Neuronal stem cell (in vitro differentiated cells): Measurements from ENCODE around the gene SCARF2. TPM values are rescaled to one million over a fixed set of nuclear protein-coding genes. Genes with fewer than 3 reads are reported as not detected.

Experiments used
- DNase-seq: peaks from one replicate; pipeline ENCODE4 v3.0.0-alpha.2; 2013; ENCODE audit warnings: low spot score
- H2AFZ ChIP-seq: one replicate; pipeline ENCODE4 v1.6.1; 2013; ENCODE audit warnings: mild to moderate bottlenecking, low read length, inconsistent platforms
- H2AK5ac ChIP-seq: 2 replicates; pipeline ENCODE4 v1.6.1; 2013; ENCODE audit warnings: low read depth, mild to moderate bottlenecking, inconsistent platforms, low read length, moderate library complexity, mixed read lengths
- H2BK120ac ChIP-seq: 2 replicates; pipeline ENCODE4 v1.6.1; 2013; ENCODE audit warnings: low read depth, mild to moderate bottlenecking, inconsistent platforms, low read length, moderate library complexity, mixed read lengths
- H2BK12ac ChIP-seq: one replicate; pipeline ENCODE4 v1.6.1; 2013; ENCODE audit warnings: low read length, inconsistent platforms
- H2BK15ac ChIP-seq: 2 replicates; pipeline ENCODE4 v1.6.1; 2013; ENCODE audit warnings: mild to moderate bottlenecking, low read length, inconsistent platforms, mixed read lengths
- H2BK5ac ChIP-seq: one replicate; pipeline ENCODE4 v1.6.1; 2013; ENCODE audit warnings: inconsistent platforms, mild to moderate bottlenecking, low read length, moderate library complexity
- H3K14ac ChIP-seq: one replicate; pipeline ENCODE4 v1.6.1; 2013; ENCODE audit warnings: low read length, inconsistent platforms
- H3K18ac ChIP-seq: 2 replicates; pipeline ENCODE4 v1.6.1; 2013; ENCODE audit warnings: low read length, inconsistent platforms
- H3K23ac ChIP-seq: 2 replicates; pipeline ENCODE4 v1.6.1; 2013; ENCODE audit warnings: low read depth, mild to moderate bottlenecking, mixed read lengths, low read length, inconsistent platforms; ENCODE audit not compliant: poor library complexity
- H3K27ac ChIP-seq: replicated peaks from 3 replicates; pipeline ENCODE4 v1.5.1; 2013; ENCODE audit warnings: low read length, inconsistent platforms
- H3K27me3 ChIP-seq, 3 experiments: 2 replicates each; pipeline ENCODE4 v1.6.1; 2013; ENCODE audit warnings: low read length in 3 of 3, mild to moderate bottlenecking in 2 of 3, inconsistent platforms in 1 of 3, low read depth in 1 of 3, mixed read lengths in 1 of 3, moderate library complexity in 1 of 3; ENCODE audit not compliant: control insufficient read depth in 3 of 3, insufficient read depth in 3 of 3
- H3K36me3 ChIP-seq, 2 donors: replicated peaks in 1 of 2; 2 replicates each; pipeline ENCODE4 v1.6.1; 2013; ENCODE audit warnings: low read length in 2 of 2; ENCODE audit not compliant: control insufficient read depth in 2 of 2, insufficient read depth in 2 of 2
- H3K4ac ChIP-seq: 2 replicates; pipeline ENCODE4 v1.6.1; 2013; ENCODE audit warnings: inconsistent platforms, mild to moderate bottlenecking, low read length, moderate library complexity
- H3K4me1 ChIP-seq, 2 donors: 1 replicate in 1 of 2; 2 replicates in 1 of 2; pipeline ENCODE4 v1.6.1; 2013; ENCODE audit warnings: low read length in 2 of 2, low read depth in 1 of 2; ENCODE audit not compliant: control insufficient read depth in 2 of 2, insufficient read depth in 1 of 2
- H3K4me2 ChIP-seq: one replicate; pipeline ENCODE4 v1.6.1; 2013; ENCODE audit warnings: mild to moderate bottlenecking, low read length, inconsistent platforms; ENCODE audit not compliant: insufficient read depth, poor library complexity, severe bottlenecking
- H3K4me3 ChIP-seq, 2 donors: 2 replicates each; pipeline ENCODE4 v1.5.1; 2013; ENCODE audit warnings: low read length in 2 of 2, mild to moderate bottlenecking in 2 of 2, inconsistent platforms in 1 of 2, moderate library complexity in 1 of 2
- H3K79me1 ChIP-seq: one replicate; pipeline ENCODE4 v1.6.1; 2013; ENCODE audit warnings: low read depth, mild to moderate bottlenecking, inconsistent platforms, low read length, moderate library complexity
- H3K9ac ChIP-seq: one replicate; pipeline ENCODE4 v1.6.1; 2013; ENCODE audit warnings: mild to moderate bottlenecking, low read depth, low read length, inconsistent platforms; ENCODE audit not compliant: poor library complexity
- H3K9me3 ChIP-seq, 2 donors: replicated peaks in 1 of 2; 2 replicates each; pipeline versions ENCODE3 to v1.6.1; 2013; ENCODE audit warnings: low read length in 2 of 2, mild to moderate bottlenecking in 2 of 2, inconsistent platforms in 1 of 2, low read depth in 1 of 2, mixed read lengths in 1 of 2, moderate library complexity in 1 of 2; ENCODE audit not compliant: control insufficient read depth in 2 of 2, insufficient read depth in 1 of 2
- H4K8ac ChIP-seq: one replicate; pipeline ENCODE4 v1.6.1; 2013; ENCODE audit warnings: low read depth, mild to moderate bottlenecking, inconsistent platforms, low read length, moderate library complexity
- H4K91ac ChIP-seq: one replicate; pipeline ENCODE4 v1.6.1; 2013; ENCODE audit warnings: low read length, low read depth, mild to moderate bottlenecking, inconsistent platforms; ENCODE audit not compliant: poor library complexity
- WGBS, 2 donors: extraction: QIAGEN DNeasy Blood & Tissue Kit; methylation state at CpG; one replicate each; pipeline ENCODE4 v1.1.7; 2013; ENCODE audit warnings: missing lambda C conversion rate in 2 of 2, mixed read lengths in 1 of 2; ENCODE audit not compliant: insufficient read length in 2 of 2, insufficient replicate concordance in 1 of 2; ENCODE audit errors: extremely low coverage in 2 of 2; 5-methylcytosine and 5-hydroxymethylcytosine counted together
- polyA plus RNA-seq, 2 experiments: library from polyadenylated mRNA; stranded (reverse); fragments of 200-250 nt; gene quantifications; one replicate each; pipeline ENCODE4 v1.2.3, GENCODE V29; 2013

Gene SCARF2, protein sequence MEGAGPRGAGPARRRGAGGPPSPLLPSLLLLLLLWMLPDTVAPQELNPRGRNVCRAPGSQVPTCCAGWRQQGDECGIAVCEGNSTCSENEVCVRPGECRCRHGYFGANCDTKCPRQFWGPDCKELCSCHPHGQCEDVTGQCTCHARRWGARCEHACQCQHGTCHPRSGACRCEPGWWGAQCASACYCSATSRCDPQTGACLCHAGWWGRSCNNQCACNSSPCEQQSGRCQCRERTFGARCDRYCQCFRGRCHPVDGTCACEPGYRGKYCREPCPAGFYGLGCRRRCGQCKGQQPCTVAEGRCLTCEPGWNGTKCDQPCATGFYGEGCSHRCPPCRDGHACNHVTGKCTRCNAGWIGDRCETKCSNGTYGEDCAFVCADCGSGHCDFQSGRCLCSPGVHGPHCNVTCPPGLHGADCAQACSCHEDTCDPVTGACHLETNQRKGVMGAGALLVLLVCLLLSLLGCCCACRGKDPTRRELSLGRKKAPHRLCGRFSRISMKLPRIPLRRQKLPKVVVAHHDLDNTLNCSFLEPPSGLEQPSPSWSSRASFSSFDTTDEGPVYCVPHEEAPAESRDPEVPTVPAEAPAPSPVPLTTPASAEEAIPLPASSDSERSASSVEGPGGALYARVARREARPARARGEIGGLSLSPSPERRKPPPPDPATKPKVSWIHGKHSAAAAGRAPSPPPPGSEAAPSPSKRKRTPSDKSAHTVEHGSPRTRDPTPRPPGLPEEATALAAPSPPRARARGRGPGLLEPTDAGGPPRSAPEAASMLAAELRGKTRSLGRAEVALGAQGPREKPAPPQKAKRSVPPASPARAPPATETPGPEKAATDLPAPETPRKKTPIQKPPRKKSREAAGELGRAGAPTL
- polyA plus RNA-seq (2013, experiment 1 of 2) = 3.7 TPM
- 2.8 TPM for polyA plus RNA-seq (2013, experiment 2 of 2)

DNA sequence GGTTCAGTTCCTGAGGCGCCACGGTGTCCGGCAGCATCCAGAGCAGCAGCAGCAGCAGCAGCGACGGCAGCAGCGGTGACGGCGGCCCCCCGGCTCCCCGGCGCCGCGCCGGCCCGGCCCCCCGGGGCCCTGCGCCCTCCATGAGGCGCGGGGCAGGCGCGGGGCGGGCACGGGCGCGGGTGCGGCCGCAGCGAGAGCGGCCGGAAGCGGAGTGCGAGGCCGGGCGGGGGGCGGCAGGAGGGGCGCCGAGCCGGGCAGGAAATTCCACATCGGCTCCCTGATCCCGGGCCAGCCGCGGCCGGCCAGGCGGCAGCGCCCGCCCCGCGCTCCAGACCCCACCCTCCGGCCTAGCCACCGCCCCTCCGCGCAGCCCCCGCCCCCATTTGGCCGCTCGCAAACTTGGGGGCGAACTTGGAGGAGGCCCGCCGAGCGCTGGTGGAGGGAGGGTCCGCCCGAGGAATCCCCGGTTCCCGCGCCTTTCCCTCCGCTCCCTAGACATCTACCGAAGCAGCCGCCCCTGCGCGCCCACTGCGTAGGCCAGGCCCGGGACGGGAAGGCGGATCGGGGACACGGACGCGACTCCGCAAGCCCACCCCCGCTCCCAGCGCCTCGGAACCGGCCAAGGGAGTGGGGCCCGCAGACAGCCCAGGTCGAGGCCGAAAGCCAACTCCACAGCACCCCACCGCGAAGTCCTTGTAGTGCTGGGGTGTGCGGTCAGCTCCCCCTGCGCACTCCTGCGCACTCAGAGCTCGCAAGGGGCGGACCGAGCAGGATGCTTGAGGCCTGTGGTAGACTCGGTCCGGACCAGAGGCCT lies at the start of gene SCARF2:
Gene SCARF2, minus strand, starts transcription at position 213 of the 814 bp plus-strand sequence. Its CDS starts 71 bp downstream, at position 142.
- peaks cover 13 to 47% of the 10 kb centered on the region in 2 donors for H3K36me3 ChIP-seq
- DNase-seq = peak; percentile 56
- no peak within 1 kb of the TSS for H3K27ac ChIP-seq

DNA sequence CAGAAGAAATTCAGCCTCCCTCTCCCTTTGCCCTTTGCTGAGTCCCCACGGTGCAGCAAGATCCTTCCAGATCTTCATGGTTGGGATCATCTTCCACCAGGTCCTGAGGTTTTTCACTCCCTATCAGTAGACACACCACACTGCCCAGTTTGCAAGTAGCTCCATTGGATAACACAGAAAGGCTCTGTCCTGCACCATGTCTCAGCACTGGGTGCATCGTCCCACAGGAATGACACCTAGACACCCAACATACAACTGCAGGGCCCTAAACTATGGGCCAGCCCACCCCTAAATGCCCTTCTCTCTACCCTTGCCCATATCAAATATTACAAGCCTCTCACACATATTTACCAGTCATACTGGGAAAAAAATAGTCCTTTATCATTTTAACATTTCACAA lies 48.6 kb upstream of the SCARF2 start:
- Histone ChIP-seq H2BK15ac (no peak overlapping the region), H3K9ac (no peak overlapping the region), H4K8ac (no peak overlapping the region), H3K4me2 (no peak overlapping the region), H3K27me3 (no peaks in the 10 kb centered on the region), H2BK5ac (no peak overlapping the region), H3K27ac (no peak overlapping the region), H3K14ac (no peak overlapping the region), H2AK5ac (no peak overlapping the region), H2AFZ (no peak overlapping the region), H3K4me1 (no peaks in the 10 kb centered on the region), H3K36me3 (peaks cover 18 to 56% of the 10 kb centered on the region in 2 donors), H2BK120ac (no peak overlapping the region), H3K9me3 (peaks cover 3% of the 10 kb centered on the region in 2 donors), H3K23ac (no peak overlapping the region), H4K91ac (no peak overlapping the region), H3K79me1 (peaks cover 8% of the 10 kb centered on the region), H3K4me3 (no peak overlapping the region), H3K4ac (no peak overlapping the region), H3K18ac (no peak overlapping the region), H2BK12ac (no peak overlapping the region)
- WGBS, 2 donors = no CpG with 5 or more reads among the region's 2 CpGs
- DNase-seq = no peak

More for the DNA sequence above, at the start of gene SCARF2:
- Histone ChIP-seq H3K4me2 (peak within 1 kb of the TSS; percentile 95), H3K9ac (peak within 1 kb of the TSS; percentile 88), H3K4me3 (peak within 1 kb of the TSS; percentile 81 to 99), H2BK15ac (peak within 1 kb of the TSS; percentile 30), H2BK12ac (no peak within 1 kb of the TSS), H3K4ac (no peak within 1 kb of the TSS), H3K23ac (peak within 1 kb of the TSS; percentile 98), H2BK5ac (no peak within 1 kb of the TSS), H2AFZ (peak within 1 kb of the TSS; percentile 99), H3K14ac (peak within 1 kb of the TSS; percentile 75), H3K4me1 (peaks cover 10 to 16% of the 10 kb centered on the region in 2 donors), H3K18ac (peak within 1 kb of the TSS; percentile 90), H4K8ac (no peak within 1 kb of the TSS), H3K27me3 (peaks cover 0 to 61% (median 20%) of the 10 kb centered on the region in 3 experiments), H3K79me1 (no peaks in the 10 kb centered on the region), H3K9me3 (peaks cover 0 to 2% of the 10 kb centered on the region in 2 donors), H2BK120ac (peak within 1 kb of the TSS; percentile 1), H4K91ac (peak within 1 kb of the TSS; percentile 41), H2AK5ac (peak within 1 kb of the TSS; percentile 59)
- no CpG with 5 or more reads among the region's 95 CpGs for WGBS, 2 donors

DNA sequence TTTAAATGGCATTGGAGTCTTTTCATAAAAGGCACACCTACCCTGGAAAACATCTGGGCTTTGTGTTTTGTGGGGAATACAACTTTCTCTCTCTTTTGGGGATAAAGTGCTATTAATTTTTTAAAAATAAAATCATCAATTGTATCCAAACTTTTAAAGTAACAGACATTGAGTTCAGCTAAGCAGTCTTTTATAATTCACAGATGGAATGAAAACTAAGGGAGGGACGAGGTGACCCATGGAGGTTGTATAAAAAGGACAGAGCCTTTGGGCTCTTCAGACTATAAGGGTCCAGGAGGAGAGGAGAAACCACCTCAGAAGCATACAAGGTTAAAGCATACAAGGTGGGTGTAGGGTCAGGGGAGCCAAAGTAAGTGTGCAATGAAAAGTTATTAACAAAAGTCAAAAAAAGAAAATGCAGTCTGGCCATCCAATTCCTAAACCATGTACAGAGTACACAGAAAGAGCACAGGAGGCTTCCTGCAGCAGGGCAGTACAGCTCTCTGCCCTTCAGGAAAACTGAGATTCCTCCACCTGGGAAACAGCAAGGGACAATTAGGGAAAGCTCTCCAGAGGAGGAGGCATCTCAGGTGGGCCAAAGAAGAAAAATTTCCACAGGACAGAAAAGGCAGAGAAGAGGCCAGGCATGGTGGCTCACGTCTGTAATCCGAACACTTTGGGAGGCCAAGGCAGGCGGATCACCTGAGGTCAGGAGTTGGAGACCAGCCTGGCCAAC lies 47.5 kb upstream of the SCARF2 start:
- Histone ChIP-seq H2AK5ac (no peak overlapping the region), H3K27me3 (no peaks in the 10 kb centered on the region), H3K18ac (no peak overlapping the region), H3K27ac (no peak overlapping the region), H3K36me3 (peaks cover 18 to 56% of the 10 kb centered on the region in 2 donors), H2AFZ (no peak overlapping the region), H3K79me1 (peaks cover 6% of the 10 kb centered on the region), H3K4me2 (no peak overlapping the region), H2BK120ac (no peak overlapping the region), H2BK5ac (no peak overlapping the region), H4K91ac (no peak overlapping the region), H3K14ac (no peak overlapping the region), H2BK15ac (no peak overlapping the region), H3K9ac (no peak overlapping the region), H3K4me1 (no peaks in the 10 kb centered on the region), H3K4ac (no peak overlapping the region), H4K8ac (no peak overlapping the region), H2BK12ac (no peak overlapping the region), H3K23ac (no peak overlapping the region), H3K4me3 (no peak overlapping the region), H3K9me3 (peaks cover 3 to 5% of the 10 kb centered on the region in 2 donors)
- DNase-seq = no peak
- no CpG with 5 or more reads among the region's 4 CpGs for WGBS, 2 donors
